HG03457 (cell line): ENCODE data around the gene BRPF1.

Experiments used
- ATAC-seq: cut with Tn5 transposase; IDR thresholded peaks from one replicate; pipeline ENCODE4 v1.9.1; 2021; ENCODE audit warnings: moderate number of reproducible peaks; ENCODE audit not compliant: unreplicated experiment

The BRPF1 gene

DNA sequence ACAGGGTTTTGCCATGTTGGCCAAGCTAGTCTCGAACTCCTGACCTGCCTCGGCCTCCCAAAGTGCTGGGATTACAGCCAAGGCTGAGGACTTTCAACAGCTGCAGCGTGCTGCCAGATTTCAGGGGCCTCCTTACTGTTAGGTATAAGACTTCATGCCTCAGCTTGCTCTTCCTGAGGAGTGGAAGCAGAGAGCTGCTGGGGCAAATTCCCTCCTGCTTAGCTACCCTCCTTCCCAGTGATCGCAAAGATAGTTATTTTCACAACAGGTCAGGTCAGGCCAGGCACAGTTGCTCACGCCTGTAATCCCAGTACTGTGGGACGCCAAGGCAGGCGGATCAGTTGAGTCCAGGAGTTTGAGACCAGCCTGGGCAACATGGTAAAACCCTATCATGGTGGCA is 30.5 kb upstream of the BRPF1 start:
- ATAC-seq = no peak

GRCh38 chr3:9701711-9702110 is 29.8 kb upstream of the BRPF1 start:
- no peak for ATAC-seq

GRCh38 chr3:9703240-9703639 is 28.3 kb upstream of the BRPF1 start:
- ATAC-seq = no peak

DNA sequence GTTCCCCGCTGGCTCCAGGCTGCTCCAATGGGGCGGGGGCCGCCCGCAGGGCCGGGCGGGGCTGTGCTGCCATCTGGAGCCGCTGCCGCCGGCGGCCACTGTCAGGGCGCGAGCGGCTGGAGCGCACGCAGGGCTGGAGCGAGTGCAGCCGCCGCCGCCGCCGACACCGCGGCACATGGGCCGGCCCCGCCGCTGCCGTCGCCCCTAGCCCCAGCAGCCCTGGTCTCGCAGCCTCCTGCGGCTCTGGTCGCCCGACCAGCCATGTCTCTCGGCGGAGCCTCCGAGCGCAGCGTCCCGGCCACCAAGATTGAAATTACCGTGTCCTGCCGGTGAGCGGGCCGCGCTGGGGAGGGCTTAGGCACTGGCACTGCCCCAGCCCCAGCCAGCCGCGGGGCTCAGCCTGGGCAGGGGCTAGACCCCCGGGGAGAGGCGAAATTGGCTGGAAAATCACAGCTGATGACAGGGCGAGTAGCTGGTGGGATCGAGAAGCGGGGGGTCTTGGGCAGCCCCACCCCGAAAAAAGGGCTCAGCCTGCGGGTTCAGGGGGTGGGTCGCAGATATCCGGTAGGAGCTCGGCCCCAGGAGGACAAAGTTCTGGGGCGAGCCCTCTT is 27.7 kb upstream of the BRPF1 start, which contains the start of gene CPNE9:
CPNE9 (plus strand) TSS at position 98 of the 611 bp plus-strand sequence; CDS start at position 262, 164 bp downstream.
- no peak for ATAC-seq

GRCh38 chr3:9704347-9705322 is 26.9 kb upstream of the BRPF1 start:
- ATAC-seq = no peak

GRCh38 chr3:9710174-9710739 is 21.3 kb upstream of the BRPF1 start:
- no peak for ATAC-seq

GRCh38 chr3:9712415-9712814 is 19.1 kb upstream of the BRPF1 start:
- no peak for ATAC-seq

GRCh38 chr3:9713142-9713541 is 18.4 kb upstream of the BRPF1 start:
- no peak for ATAC-seq

- ATAC-seq = no peak
These were observed 16.4 kb upstream of the BRPF1 start for GRCh38 chr3:9715136-9715535.

DNA sequence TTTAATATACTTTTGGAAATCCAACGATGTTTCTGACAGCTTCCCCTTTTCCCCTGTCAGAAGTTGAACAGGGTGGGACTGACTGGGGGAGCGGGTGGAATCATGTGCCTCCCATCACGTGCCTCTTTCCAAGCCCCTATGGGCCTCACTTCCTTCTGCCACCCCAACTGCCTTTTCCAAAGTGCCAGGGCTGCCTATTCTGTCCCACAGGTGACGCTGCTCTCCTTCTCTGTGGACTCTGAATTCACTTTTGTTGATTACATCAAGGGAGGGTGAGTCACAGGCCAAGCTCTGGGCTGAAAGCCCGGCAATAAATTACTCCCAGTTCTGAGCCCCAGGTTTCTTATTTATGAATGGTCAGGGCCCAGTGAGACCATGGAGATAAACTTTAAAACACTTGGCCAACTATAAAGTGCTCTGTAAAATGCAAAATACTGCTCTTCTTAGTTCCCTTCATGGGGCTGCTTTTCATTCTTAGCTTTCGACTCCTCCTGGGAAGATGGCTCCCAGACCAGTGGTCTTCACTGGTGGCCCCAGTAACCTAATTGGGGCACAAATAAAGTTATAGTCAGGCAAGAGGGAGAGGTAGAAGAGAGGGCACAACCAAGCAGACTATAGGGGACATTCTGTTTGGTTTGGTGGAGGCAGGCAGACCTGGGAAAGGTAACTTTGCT is 15.6 kb upstream of the BRPF1 start:
- no peak for ATAC-seq

GRCh38 chr3:9716801-9717555 is 14.6 kb upstream of the BRPF1 start:
- ATAC-seq = no peak

GRCh38 chr3:9717563-9717962 is 14.0 kb upstream of the BRPF1 start:
- no peak for ATAC-seq

- ATAC-seq = no peak
These were observed 13.4 kb upstream of the BRPF1 start for GRCh38 chr3:9718118-9718517.

- ATAC-seq = no peak
These were observed 10.4 kb upstream of the BRPF1 start for GRCh38 chr3:9721015-9721699.

DNA sequence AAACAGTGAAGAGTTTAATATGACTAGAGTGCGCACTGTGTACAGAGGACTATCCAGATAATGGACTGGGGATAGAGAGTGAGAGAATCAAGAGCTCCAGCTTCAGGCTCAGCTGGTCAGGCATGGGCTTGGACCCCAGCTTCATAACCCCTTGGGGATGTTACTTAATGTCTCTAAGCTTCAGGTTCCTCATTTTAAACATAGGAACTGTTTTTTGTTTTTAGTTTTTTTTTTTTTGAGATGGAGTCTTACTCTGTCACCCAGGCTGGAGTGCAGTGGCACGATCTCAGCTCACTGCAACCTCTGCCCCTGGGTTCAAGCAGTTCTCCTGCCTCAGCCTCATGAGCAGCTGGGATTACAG is 9.9 kb upstream of the BRPF1 start:
- ATAC-seq = no peak

GRCh38 chr3:9725775-9726515 is 5.6 kb upstream of the BRPF1 start:
- no peak for ATAC-seq

- no peak for ATAC-seq
These were observed 4.4 kb upstream of the BRPF1 start for GRCh38 chr3:9727041-9727595.

DNA sequence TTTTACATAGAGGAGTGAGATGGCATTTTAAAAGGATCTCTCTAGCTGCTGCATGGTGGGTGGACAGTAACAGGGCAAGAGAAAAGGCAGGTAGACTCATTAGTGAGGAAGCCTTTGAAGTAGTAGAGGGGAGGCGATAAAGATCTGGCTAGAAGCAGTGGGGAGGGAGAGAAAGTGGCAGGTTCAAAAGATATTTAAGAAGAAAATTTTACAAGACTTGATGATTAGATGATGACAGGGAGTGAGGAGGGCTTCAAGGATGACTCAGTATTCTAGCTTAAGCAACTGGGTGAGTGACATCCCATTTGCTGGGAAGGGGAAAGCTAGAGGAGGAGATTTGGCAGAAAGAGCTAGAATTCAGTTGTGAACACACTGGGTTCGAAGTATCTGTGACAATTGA is 3.8 kb upstream of the BRPF1 start:
- no peak for ATAC-seq

GRCh38 chr3:9729419-9729818 is 2.1 kb upstream of the BRPF1 start:
- no peak for ATAC-seq
